Esophagus squamous epithelium (tissue), 4 donors: ENCODE measurements around the gene WNT9B.

Experiments
- CTCF ChIP-seq, 6 experiments: fragments of 450-650 bp in 4 of 6; fragments of 200-600 bp in 2 of 6; sonication (generic) in 2 of 6; IDR thresholded peaks; one replicate each; pipeline ENCODE4 v1.5.1; 2016 to 2019; ENCODE audit warnings: antibody characterized with exemption in 6 of 6, mild to moderate bottlenecking in 4 of 6, moderate library complexity in 4 of 6
- POLR2A ChIP-seq, 4 donors: fragments of 450-650 bp; IDR thresholded peaks; one replicate each; pipeline ENCODE4 v1.6.1; 2017; ENCODE audit warnings: antibody characterized with exemption in 4 of 4, mild to moderate bottlenecking in 4 of 4, moderate library complexity in 3 of 4

GRCh38 chr17:46848534-46848933 is 2.8 kb upstream of the WNT9B start:
- TF ChIP-seq POLR2A (IDR thresholded peaks at IDR 0.05) (no peak), CTCF (IDR thresholded peaks at IDR 0.05) (no peak)
